ENCODE data around the gene GMDS.

Gene GMDS

DNA sequence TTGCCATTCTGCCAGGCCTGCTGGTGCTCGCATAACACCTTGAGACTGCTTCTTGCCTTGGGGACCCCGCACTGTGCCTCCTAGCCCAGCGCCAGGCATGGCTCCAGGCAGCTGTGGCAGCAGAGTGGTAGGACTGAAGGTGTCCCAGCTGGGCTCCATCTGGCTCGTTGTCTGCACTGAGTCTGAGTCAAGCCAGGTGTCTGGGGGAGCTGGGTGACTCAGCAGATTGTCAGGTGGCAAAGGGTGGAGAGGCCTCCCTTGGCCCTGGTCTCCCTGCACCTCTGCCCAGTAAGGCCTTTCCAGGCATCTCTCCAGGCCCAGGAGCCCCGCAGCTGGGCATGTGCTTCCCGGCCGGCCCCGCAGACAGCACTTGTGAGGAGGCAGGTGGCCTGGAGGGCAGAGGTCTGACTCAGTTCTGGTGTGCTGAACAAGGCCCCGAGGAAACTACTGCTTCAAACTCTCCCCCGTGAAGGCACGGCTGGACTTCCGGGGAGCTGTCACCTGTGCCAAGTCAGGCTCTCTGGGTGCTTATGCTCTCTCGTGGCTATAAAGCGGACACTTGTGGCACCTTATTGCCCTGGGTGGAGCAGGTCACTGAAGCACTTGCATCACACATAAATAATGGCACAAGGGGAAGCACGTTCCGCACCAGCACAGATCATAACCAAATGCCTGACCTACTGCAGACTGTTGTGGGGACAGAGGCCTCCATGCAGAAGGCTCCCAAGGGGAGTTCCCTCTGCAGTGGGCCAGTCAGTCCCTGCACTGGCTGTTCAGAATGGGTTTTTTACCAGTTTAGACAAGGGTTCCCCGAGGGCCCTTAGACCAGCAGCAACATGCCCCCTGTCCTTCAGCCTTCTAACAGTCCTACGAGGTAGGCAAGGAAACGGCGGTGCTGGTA lies 608.2 kb downstream of the GMDS start:
- no peak for DNase-seq (ENCODE audit: low read depth in 2 of 3, low spot score in 1 of 3)

- DNase-seq (ENCODE audit: low read depth in 2 of 3, low spot score in 1 of 3) = no peak
These were observed 609.1 kb downstream of the GMDS start for GRCh38 chr6:1636272-1636825.

- no peak for DNase-seq (ENCODE audit: low read depth in 2 of 3, low spot score in 1 of 3)
These were observed 609.9 kb downstream of the GMDS start for GRCh38 chr6:1635305-1636010.

DNA sequence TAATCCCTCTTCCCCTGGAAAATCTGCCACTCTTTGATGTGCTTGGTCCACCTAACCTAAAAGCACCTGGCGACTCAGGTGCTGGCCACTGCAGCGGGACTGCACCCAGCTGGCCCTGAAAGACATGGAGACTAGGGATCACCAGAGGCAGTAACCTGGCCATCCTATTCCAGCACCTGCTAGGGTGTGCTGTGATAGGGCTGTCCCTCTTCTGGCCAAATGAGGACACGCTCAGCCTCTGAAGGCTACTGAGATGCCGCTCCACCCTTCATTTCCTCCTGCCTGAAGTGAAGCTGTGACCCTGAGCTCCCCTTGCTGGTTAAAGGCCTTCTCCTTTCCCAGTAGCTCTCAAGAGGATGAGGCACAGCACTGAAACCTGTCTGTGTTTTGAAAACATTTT lies 611.3 kb downstream of the GMDS start:
- no peak for DNase-seq (ENCODE audit: low read depth in 2 of 3, low spot score in 1 of 3)

DNA sequence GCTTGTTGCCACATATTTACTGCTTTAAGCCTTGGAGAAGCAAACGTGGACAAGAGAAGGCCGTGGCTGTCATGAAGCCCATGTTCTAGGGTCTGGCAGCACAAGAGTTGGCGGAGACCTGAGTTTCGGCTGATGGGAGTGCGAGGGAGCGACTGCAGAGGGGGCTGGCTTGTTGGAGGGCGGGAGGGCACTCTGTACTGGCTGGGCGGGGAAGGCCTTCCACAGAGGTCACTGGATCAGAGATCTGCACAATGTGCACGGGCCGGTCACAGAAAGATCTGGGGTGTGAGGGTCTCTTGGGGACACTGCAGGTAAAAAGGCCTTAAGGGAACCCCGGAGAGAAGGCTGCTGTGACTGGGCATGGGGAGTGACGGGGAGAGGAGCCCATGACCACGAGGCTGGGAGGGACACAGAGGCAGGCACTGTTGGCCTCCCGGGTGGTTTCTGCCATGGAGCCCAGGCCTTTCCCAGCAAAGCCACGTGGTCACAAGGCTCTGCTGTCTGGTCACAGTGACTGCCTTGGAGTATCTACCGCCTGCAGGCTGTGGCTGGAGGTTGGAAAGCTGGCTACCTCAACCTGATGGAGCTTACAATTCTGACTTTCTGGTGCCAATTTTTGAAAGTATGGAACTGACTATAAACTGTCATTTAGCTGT lies 611.9 kb downstream of the GMDS start:
- DNase-seq (ENCODE audit: low read depth in 2 of 3, low spot score in 1 of 3) = no peak

DNA sequence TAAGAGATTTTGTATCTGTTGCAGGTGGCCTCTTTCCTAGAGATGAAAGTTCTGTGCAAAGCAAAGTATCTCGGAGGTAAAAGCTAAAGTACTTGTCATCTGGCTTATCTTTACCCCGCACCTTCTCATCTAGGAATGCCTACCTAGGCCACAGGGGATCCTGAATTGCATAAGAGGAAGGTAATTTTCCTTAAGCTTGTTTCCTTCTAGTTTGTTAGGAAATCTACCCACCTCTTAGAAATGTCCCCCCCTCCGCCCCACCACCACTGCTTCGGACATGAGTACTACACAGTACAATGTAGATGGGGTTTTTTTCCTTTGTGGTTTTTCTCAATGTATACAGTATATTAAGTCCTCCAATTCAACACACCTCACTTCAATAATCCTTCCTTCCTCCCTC lies 614.2 kb downstream of the GMDS start:
- DNase-seq (ENCODE audit: low read depth in 2 of 3, low spot score in 1 of 3) = no peak

DNA sequence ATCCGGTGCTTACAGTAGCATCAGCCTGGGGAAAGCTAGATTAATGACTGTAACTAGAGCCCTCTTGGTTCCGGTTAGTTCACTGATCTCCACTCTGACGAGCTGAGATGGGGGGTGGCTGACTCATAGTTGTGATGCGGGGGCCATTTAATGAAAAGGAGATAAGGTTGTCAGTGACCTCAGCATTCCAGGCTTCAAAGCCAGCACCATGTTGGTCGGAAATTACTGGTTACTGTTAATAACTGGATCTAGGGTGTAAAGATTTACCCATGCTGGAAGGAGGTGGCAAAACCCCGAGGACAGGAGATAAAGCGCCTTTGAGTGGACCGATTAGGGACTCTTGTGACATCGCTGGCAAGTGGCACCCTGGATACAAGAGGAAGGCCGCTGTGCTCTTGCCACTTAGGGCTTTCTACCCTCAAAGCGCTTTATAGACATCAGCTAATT lies 614.6 kb downstream of the GMDS start:
- DNase-seq (ENCODE audit: low read depth in 2 of 3, low spot score in 1 of 3) = no peak

DNA sequence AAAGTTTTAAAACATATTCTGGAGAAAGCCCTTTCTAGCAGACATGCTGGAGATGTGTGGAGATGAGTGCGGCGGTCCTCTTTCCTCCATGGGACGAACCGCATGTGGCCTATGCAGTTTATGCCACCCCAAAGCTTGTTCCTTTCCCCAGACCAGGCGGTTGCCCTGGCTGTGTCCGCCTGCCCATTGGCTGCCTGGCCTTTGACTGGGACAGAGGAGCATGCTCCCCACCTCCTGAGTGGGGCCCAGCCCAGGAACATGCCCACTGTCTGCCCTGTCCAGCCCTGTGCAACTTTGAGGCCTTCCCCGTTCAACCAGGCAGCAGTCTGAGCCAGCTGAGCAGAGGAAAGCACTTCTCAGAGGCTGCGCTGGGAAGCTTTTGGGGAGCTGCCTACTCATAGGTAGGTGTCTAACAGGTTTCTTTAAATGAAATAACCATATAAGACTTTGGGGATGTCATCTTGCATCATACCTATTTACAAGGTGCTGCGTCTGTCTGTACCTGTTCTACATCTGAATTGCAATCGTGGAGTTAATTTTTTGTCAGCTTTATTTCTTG lies 615.1 kb downstream of the GMDS start:
- no peak for DNase-seq (ENCODE audit: low read depth in 2 of 3, low spot score in 1 of 3)

GRCh38 chr6:1629316-1629715 lies 616.1 kb downstream of the GMDS start:
- DNase-seq (ENCODE audit: low read depth in 2 of 3, low spot score in 1 of 3) = no peak

DNA sequence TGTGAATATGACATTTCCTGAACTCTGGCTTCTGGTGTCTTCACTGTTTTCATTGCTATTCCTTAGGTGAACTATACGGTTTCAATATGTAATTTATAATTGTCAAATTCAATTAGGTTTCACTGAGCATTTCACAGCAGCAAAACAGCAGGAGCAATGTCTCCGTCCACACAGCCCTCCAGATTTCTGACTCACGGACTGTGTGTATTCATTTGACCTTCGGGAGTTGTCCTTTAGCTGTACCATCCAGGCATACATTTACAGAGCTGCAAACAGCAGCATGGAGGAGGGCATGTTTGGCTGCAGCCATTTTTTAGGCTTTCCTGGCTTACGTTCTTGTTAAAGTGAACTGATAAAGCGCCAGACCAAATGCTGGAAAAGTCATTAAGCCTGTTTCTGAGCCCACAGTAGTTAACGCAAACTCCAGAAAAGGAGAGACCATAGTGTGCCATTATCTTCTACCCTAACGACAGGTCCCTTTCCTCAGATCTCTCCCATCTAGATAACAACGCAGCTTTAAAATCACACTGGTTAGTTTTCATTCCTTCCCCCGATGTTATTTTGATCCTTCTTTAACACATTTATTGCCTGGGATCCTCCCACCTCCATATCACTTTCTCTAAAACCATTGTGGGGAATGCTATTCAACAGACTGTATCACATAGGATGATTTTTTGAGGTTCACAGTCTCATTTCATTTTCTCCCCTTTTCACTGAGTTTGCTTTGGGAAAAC lies 617.4 kb downstream of the GMDS start:
- no peak for DNase-seq (ENCODE audit: low read depth in 2 of 3, low spot score in 1 of 3)

DNA sequence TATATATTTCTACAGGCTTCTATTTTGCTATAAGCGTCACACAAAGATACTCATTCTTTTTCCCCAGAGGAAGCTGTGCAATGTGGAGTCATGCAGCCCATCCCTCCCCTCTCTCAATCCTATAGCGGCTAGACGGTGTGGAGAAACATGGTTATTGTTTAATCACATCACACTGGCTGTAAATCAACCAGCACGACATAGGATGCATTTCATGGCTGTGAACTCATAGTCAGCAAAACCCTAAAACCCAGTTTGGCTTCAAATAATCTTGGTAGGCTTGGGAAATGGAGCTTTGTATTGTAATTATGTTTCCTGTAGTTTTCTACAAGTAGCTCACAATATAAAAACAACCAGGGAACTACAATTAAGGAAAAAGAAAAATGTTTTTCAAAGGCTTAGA lies 618.9 kb downstream of the GMDS start:
- DNase-seq (ENCODE audit: low read depth in 2 of 3, low spot score in 1 of 3) = no peak

GRCh38 chr6:1625794-1626435 lies 619.5 kb downstream of the GMDS start:
- DNase-seq (ENCODE audit: low read depth in 2 of 3, low spot score in 1 of 3) = no peak

GRCh38 chr6:1624851-1625781 lies 620.3 kb downstream of the GMDS start:
- no peak for DNase-seq (ENCODE audit: low read depth in 2 of 3, low spot score in 1 of 3)

- DNase-seq (ENCODE audit: low read depth in 2 of 3, low spot score in 1 of 3) = no peak
These were observed 621.2 kb downstream of the GMDS start for GRCh38 chr6:1624058-1624850.

GRCh38 chr6:1623769-1624057 lies 621.7 kb downstream of the GMDS start:
- DNase-seq (ENCODE audit: low read depth in 2 of 3, low spot score in 1 of 3) = no peak

- DNase-seq (ENCODE audit: low read depth in 2 of 3, low spot score in 1 of 3) = no peak
These were observed 622.3 kb downstream of the GMDS start for GRCh38 chr6:1622851-1623768.

- no peak for DNase-seq (ENCODE audit: low read depth in 2 of 3, low spot score in 1 of 3)
These were observed 623.1 kb downstream of the GMDS start for GRCh38 chr6:1622220-1622850.

Measured in stimulated activated CD4-positive, alpha-beta T cell treated with anti-CD3 and anti-CD28 coated beads, Interleukin-12 subunit alpha, Interleukin-12 subunit beta, amount 100 ng/mL, for 48 hours (primary cell).